Measurements from ENCODE around the gene DBX2. TPM values are rescaled to one million over a fixed set of nuclear protein-coding genes. Genes with fewer than 3 reads are reported as not detected.
"Not testable (repeated sequence)": the region's sequence is repeated elsewhere in the genome, so short reads cannot be mapped to it uniquely, and the experiment has no call there.

Gene DBX2
- total RNA-seq, 3 donors from 2014 or later (not counting 1 experiment from before 2014, with no cell fraction given) = not detected

- H3K36me3 Mint-ChIP-seq = no peaks in the 10 kb centered on the region
- Histone ChIP-seq H3K27me3 (ENCODE audit: control insufficient read depth, insufficient read depth, low read length) (no peaks in the 10 kb centered on the region), H3K4me1 (ENCODE audit: control insufficient read depth, insufficient read depth, low read length) (no peaks in the 10 kb centered on the region), H3K36me3 (ENCODE audit: control insufficient read depth, insufficient read depth, low read length) (no peaks in the 10 kb centered on the region), H3K4me3 (ENCODE audit: low read length) (no peak overlapping the region), H3K27ac (ENCODE audit: low read length) (no peak overlapping the region), H3K9me3 (ENCODE audit: control insufficient read depth, insufficient read depth, low read length) (no peaks in the 10 kb centered on the region)
- no peak for DNase-seq
- no peaks in the 10 kb centered on the region for H3K4me1 Mint-ChIP-seq
- no peak for TF ChIP-seq CTCF (IDR thresholded peaks at IDR 0.05)
- ATAC-seq = no peak
- no peaks in the 10 kb centered on the region for H3K9me3 Mint-ChIP-seq
- H3K4me3 Mint-ChIP-seq = no peak overlapping the region
- no peak overlapping the region for H3K27ac Mint-ChIP-seq
- intact Hi-C loops (cut with micrococcal nuclease) = no loop called here
- peaks cover 0 to 2% of the 10 kb centered on the region in 2 donors for H3K27me3 Mint-ChIP-seq (ENCODE audit: low read depth in 2 of 2)
Measured at GRCh38 chr12:45008211-45008610, 42.7 kb downstream of the DBX2 start.

DNA sequence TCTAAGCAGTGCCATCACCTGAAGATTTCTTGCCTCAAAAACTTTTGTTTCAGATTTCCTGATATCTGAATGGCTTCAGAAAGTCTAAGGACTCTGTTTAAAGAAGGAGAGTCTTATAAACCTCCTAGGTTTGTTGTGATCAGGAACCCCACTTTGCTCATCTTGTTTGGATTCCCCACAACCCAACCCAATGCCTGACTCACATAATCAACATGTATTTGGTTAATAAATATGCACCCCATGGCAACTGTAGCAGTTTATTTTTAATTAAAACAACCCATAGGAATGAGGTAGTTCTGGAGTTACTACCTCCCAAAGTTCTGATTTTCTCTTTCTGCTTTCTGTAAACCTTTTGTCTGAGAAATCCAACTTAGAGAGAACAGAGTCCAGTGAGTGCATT, 51.5 kb downstream of the DBX2 start:
- Mint-ChIP-seq H3K9me3 (no peaks in the 10 kb centered on the region), H3K4me1 (no peaks in the 10 kb centered on the region), H3K27ac (no peak overlapping the region)

GRCh38 chr12:44993161-44993560, 57.7 kb downstream of the DBX2 start:
- H3K9me3 Mint-ChIP-seq = no peaks in the 10 kb centered on the region
- WGBS (ENCODE audit: insufficient coverage) = 60% methylated on average over 1 of the region's 1 CpG

More for the DNA sequence above, 51.5 kb downstream of the DBX2 start:
- no peak overlapping the region for H3K4me3 Mint-ChIP-seq
- Histone ChIP-seq H3K4me3 (ENCODE audit: low read length) (no peak overlapping the region), H3K27me3 (ENCODE audit: control insufficient read depth, insufficient read depth, low read length) (no peaks in the 10 kb centered on the region), H3K27ac (ENCODE audit: low read length) (no peak overlapping the region), H3K36me3 (ENCODE audit: control insufficient read depth, insufficient read depth, low read length) (no peaks in the 10 kb centered on the region), H3K4me1 (ENCODE audit: control insufficient read depth, insufficient read depth, low read length) (no peaks in the 10 kb centered on the region), H3K9me3 (ENCODE audit: control insufficient read depth, insufficient read depth, low read length) (no peaks in the 10 kb centered on the region)
- peaks cover 0 to 7% of the 10 kb centered on the region in 2 donors for H3K27me3 Mint-ChIP-seq (ENCODE audit: low read depth in 2 of 2)
- no peak for TF ChIP-seq CTCF (IDR thresholded peaks at IDR 0.05)
- no peaks in the 10 kb centered on the region for H3K36me3 Mint-ChIP-seq
- intact Hi-C loops (cut with micrococcal nuclease) = no loop called here
- ATAC-seq (no peak), DNase-seq (no peak)

DNA sequence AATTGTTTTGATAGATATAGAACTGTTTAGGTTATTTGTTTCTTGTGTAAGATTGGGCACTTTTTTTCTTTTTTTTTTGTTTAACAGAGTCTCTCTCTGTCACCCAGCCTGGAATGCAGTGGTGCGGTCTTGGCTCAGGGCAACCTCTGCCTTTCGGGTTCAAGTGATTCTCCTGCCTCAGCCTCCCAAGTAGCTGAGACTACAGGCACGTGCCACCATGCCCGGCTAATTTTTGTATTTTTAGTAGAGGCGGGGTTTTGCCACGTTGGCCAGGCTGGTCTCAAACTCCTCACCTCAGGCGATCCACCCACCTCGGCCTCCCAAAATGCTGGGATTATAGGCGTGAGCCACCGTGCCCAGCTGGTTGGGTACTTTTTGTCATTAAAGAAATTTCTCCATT, 66.0 kb downstream of the DBX2 start:
- H3K27me3 Mint-ChIP-seq (ENCODE audit: low read depth in 2 of 2); intact Hi-C loops (cut with micrococcal nuclease); H3K9me3 Mint-ChIP-seq; H3K27ac ChIP-seq (ENCODE audit: low read length); H3K27me3 ChIP-seq (ENCODE audit: control insufficient read depth, insufficient read depth, low read length); ATAC-seq; H3K4me1 ChIP-seq (ENCODE audit: control insufficient read depth, insufficient read depth, low read length); H3K36me3 ChIP-seq (ENCODE audit: control insufficient read depth, insufficient read depth, low read length); H3K4me1 Mint-ChIP-seq; H3K36me3 Mint-ChIP-seq; H3K4me3 ChIP-seq (ENCODE audit: low read length); H3K27ac Mint-ChIP-seq; H3K9me3 ChIP-seq (ENCODE audit: control insufficient read depth, insufficient read depth, low read length); DNase-seq; H3K4me3 Mint-ChIP-seq: not testable (repeated sequence)
- 95% methylated on average over 7 of the region's 10 CpGs for WGBS (ENCODE audit: insufficient coverage)

More at GRCh38 chr12:44993161-44993560, 57.7 kb downstream of the DBX2 start:
- Histone ChIP-seq H3K27ac (ENCODE audit: low read length) (no peak overlapping the region), H3K27me3 (ENCODE audit: control insufficient read depth, insufficient read depth, low read length) (no peaks in the 10 kb centered on the region), H3K9me3 (ENCODE audit: control insufficient read depth, insufficient read depth, low read length) (no peaks in the 10 kb centered on the region), H3K36me3 (ENCODE audit: control insufficient read depth, insufficient read depth, low read length) (no peaks in the 10 kb centered on the region), H3K4me3 (ENCODE audit: low read length) (no peak overlapping the region), H3K4me1 (ENCODE audit: control insufficient read depth, insufficient read depth, low read length) (no peaks in the 10 kb centered on the region)
- no peak for DNase-seq
- no peaks in the 10 kb centered on the region for H3K36me3 Mint-ChIP-seq
- H3K4me3 Mint-ChIP-seq = no peak overlapping the region
- intact Hi-C loops (cut with micrococcal nuclease) = no loop called here
- H3K27ac Mint-ChIP-seq = no peak overlapping the region
- H3K4me1 Mint-ChIP-seq = no peaks in the 10 kb centered on the region
- no peak for TF ChIP-seq CTCF (IDR thresholded peaks at IDR 0.05)
- H3K27me3 Mint-ChIP-seq (ENCODE audit: low read depth in 2 of 2) = peaks cover 0 to 7% of the 10 kb centered on the region in 2 donors
- no peak for ATAC-seq
